NCI-H2227 (cell line): ENCODE measurements around the gene COA1.
"Not testable (repeated sequence)": the region's sequence is repeated elsewhere in the genome, so short reads cannot be mapped to it uniquely, and the experiment has no call there.

ENCODE experiments used
- DNase-seq: peaks from one replicate; lab custom pipeline; 2025; ENCODE audit not compliant: unreplicated experiment; lab: John Stamatoyannopoulos, UW

COA1 gene

GRCh38 chr7:43692582-43693373, 36.5 kb downstream of the COA1 start:
- DNase-seq = no peak

GRCh38 chr7:43691611-43692010, 37.7 kb downstream of the COA1 start:
- no peak for DNase-seq

- DNase-seq = no peak
Observed at GRCh38 chr7:43689115-43689514, 40.2 kb downstream of the COA1 start.

- not testable (repeated sequence) for DNase-seq
Observed at GRCh38 chr7:43687866-43688265, 41.5 kb downstream of the COA1 start.

- no peak for DNase-seq
Observed at GRCh38 chr7:43686991-43687390, 42.3 kb downstream of the COA1 start.

- no peak for DNase-seq
Observed at GRCh38 chr7:43680736-43681135, 48.6 kb downstream of the COA1 start.

- no peak for DNase-seq
Observed at GRCh38 chr7:43679210-43680068, 49.9 kb downstream of the COA1 start.

- DNase-seq = no peak
Observed at GRCh38 chr7:43678315-43678714, 51.0 kb downstream of the COA1 start.

GRCh38 chr7:43677864-43678263, 51.5 kb downstream of the COA1 start:
- no peak for DNase-seq

GRCh38 chr7:43674559-43675436, 54.5 kb downstream of the COA1 start:
- DNase-seq = no peak

- not testable (repeated sequence) for DNase-seq
Observed at GRCh38 chr7:43673243-43673976, 55.9 kb downstream of the COA1 start.

- no peak for DNase-seq
Observed at GRCh38 chr7:43671521-43671920, 57.8 kb downstream of the COA1 start.

- no peak for DNase-seq
Observed at GRCh38 chr7:43669286-43670081, 59.8 kb downstream of the COA1 start.

- DNase-seq = no peak
Observed at GRCh38 chr7:43668035-43668434, 61.3 kb downstream of the COA1 start.

GRCh38 chr7:43666938-43667337, 62.4 kb downstream of the COA1 start:
- no peak for DNase-seq

- no peak for DNase-seq
Observed at GRCh38 chr7:43664681-43665080, 64.6 kb downstream of the COA1 start.

GRCh38 chr7:43660141-43660540, 69.2 kb downstream of the COA1 start:
- DNase-seq = no peak

GRCh38 chr7:43659549-43659896, 69.8 kb downstream of the COA1 start:
- DNase-seq = no peak

GRCh38 chr7:43658718-43659548, 70.4 kb downstream of the COA1 start:
- DNase-seq = no peak
